Left lobe of liver (tissue), 2 donors: Measurements from ENCODE around the gene HLA-DPA1. TPM values are rescaled to one million over a fixed set of nuclear protein-coding genes. Genes with fewer than 3 reads are reported as not detected.
"Not testable (repeated sequence)": the region's sequence is repeated elsewhere in the genome, so short reads cannot be mapped to it uniquely, and the experiment has no call there.

ENCODE experiments used
- ATAC-seq: fragments of 200-7000 bp; cut with Tn5 transposase; one replicate; pipeline ENCODE4 v1.9.1; 2020; ENCODE audit warnings: mild to moderate bottlenecking, moderate library complexity
- DNase-seq: peaks from one replicate; pipeline ENCODE4 v3.0.0-alpha.2; 2020; ENCODE audit warnings: low spot score
- total RNA-seq: library from RNA; stranded (reverse); gene quantifications from one replicate; pipeline ENCODE4 v1.2.1, GENCODE V29; 2021
- donor health status: DM: no; HTN: no; CAD: no; lungs with moderate emphysema.
- donor health status: DM: no; HTN: yes; CAD: no.

The HLA-DPA1 gene
- total RNA-seq: 10.8 TPM

DNA sequence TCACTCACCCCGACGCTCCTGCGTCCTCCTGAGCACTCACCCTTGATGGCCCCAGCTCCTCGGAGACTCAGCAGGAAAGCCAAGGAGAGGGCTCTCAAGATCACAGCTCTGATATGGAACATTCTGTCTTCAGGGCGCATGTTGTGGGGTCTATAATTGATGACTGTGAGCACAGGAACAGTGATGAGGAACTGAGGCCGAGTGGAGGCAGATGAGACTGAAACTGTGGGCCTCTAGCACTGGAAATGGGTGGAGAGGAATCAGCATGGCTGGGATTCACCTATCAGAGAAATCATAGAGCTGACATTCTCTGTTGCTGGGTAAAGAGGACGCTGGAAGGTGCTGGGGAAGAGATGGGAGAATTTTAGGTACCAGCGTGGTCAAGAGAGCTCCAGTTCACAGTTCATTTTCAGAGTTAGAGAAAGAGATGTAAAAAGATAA is at the start of gene HLA-DPA1:
HLA-DPA1 (minus strand) TSS at position 219 of the 441 bp plus-strand sequence.
- DNase-seq (no peak), ATAC-seq (peak; percentile 60)

- ATAC-seq: no peak
- no peak for DNase-seq
Measured at GRCh38 chr6:33123181-33123580, 49.7 kb upstream of the HLA-DPA1 start.

DNA sequence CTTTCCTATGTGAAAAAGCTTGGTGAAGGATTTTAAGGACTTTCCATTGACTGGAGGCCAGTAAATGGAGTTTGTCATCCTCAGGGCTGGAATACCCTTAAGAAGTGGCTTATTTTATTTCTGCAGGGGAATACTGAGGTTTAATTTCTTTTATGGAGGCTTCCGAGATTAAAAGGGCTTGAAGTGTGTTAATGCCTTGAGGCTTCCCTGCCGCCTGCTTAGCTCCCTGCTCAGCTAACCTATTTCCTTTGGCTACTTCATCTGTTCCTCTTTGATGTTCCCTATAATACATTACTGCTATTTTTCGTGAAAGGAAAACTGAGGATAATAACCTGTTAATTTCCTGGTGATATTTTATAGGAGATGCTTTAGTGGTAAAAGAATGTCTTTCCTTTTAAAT is 46.6 kb upstream of the HLA-DPA1 start:
- ATAC-seq (no peak), DNase-seq (no peak)

- peak; percentile 82 for ATAC-seq
- no peak for DNase-seq
Measured at GRCh38 chr6:33118525-33119123, 45.2 kb upstream of the HLA-DPA1 start.

- ATAC-seq: no peak
- no peak for DNase-seq
Measured at GRCh38 chr6:33117811-33118277, 44.4 kb upstream of the HLA-DPA1 start.

DNA sequence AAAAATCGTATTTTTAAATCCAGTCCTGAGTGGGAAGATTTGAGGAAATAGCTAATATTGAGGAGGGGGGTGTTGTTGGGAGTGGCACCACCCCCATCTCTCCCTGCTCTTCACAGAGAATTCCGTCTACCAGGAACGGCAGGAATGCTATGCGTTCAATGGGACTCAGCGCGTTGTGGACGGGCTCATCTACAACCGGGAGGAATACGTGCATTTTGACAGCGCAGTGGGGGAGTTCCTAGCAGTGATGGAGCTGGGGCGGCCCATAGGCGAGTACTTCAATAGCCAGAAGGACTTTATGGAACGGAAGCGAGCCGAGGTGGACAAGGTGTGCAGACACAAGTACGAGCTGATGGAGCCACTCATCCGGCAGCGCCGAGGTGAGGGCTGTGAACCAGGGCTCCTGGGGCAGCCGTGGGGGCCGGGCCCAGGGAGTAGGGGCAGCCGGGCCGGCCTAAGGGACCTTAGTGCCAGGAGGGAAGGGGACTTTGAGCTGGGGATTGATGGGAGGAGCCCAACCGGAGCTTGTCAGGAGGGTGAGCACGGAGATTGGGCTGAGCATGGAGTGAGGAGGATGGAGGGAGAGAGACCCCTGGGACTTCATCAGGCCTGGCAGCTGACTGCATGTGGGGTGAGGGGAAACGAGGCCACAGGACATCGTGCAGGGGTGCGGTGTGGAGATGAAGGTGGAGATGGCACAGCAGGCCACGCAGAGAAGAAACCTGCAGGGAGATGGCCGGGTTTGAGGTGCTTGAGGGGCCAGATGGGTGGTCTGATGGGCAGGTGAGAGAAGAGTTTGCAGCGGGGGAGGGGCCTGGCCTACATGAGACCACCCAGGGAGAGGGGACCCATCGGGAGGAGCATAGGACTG is 43.6 kb upstream of the HLA-DPA1 start:
- ATAC-seq (no peak), DNase-seq (no peak)

- ATAC-seq (no peak), DNase-seq (no peak)
Measured at GRCh38 chr6:33116417-33116816, 43.0 kb upstream of the HLA-DPA1 start.

DNA sequence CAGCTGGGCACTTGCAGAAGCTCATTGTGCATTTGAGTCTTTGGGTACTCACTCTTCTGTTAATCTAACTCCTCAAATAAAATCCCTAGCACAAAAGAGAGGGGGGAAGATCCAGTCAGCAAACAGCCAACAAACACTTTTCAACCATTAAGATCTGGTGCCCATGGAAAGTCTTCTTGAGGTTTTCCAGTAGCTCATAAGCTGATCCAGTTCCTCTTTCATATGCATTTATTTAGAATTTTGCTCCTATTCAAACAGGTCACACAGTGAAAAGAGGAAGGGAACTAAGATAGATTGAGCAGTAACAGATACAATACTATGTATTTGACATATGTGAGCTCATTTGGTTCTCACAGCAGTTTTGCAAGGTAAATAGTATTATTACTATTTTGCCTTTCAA is 41.0 kb upstream of the HLA-DPA1 start:
- ATAC-seq: no peak
- no peak for DNase-seq

- ATAC-seq (no peak), DNase-seq (no peak)
Measured at GRCh38 chr6:33113755-33114154, 40.3 kb upstream of the HLA-DPA1 start.

DNA sequence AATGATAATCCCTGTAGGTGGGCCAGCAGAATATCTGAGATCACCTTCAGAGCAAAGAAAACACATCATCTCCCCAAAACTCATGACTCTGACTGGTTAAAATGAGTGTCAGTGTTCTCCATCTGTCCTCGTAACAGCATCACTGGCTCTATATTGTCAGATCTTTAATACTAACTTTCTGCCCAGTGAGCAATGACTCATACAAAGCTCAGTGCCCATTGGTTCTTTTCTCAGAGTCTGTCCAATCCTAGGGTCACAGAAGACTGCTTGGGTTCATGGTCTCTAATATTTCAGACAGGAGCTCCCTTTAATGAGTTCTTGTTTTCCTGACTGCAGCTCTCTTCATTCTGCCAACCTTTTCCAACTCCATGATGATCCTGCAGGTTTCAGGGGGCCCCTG is 38.7 kb upstream of the HLA-DPA1 start:
- ATAC-seq: peak; percentile 93
- DNase-seq: no peak

DNA sequence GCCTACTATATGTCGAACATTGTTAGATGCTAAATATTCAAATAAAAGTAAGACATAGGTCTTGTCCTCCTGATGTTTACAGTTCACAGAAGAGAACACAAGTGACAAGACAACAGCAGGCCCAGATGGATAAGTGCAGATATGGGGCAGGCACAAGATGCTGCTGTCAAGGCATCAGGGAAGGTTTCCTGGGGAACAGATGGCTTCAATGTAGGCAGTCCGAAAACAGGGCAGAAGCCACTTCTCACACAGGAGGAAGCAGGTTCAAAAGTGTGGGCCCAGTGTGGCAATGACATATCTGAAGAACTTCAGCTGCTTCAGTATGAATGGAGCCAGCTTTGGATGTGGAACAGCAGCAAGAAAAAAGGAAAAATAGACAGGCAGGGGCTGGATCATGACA is 34.9 kb upstream of the HLA-DPA1 start:
- no peak for ATAC-seq
- DNase-seq: no peak

GRCh38 chr6:33107641-33108040 is 34.2 kb upstream of the HLA-DPA1 start:
- ATAC-seq (no peak), DNase-seq (no peak)

DNA sequence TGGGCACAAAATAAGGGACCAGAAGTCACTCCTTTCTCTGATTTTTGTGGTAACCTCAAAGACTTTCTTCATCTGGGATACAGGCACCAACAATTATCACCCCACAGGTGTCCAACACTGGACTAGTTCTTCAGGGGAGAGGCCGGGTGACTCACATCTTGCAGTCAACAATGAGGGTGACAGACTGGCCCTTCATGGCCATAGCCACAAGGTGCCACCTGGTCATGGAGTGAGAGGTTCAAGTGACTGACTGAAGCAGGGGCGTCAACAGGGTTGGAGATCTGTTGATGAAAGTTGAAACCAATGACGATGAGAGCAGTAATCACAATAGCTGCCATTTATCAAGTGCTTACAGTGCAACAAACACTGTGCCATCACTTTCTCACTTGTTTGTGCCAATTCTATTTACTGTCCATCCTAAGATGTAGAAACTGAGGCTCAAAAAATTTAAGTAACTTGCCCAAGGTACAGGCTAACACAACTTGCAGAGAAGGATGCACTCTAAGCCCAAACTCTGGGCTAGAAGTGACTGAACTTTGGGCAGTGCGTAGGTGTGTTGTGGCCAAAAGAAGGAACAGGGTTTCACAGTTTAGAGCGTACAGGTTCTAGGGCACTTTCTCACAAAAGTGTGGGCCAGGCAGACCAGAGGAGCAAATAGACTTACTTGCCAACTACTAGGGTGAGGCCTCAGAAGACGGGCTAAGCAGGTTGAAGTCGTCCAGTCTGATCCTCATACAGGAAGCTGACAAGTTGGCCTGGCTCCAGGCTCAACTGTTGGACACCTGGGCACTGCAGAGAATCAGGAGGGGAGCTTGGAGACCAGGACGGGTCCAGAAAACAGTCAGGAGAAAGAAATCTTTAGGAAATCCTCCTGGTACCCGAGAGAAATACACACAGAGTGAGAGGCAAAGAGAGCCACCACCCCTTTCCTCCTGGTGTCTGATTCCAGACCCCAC is 32.7 kb upstream of the HLA-DPA1 start:
- ATAC-seq (no peak), DNase-seq (no peak)

GRCh38 chr6:33105386-33105785 is 31.9 kb upstream of the HLA-DPA1 start:
- ATAC-seq (no peak), DNase-seq (no peak)

- DNase-seq (no peak), ATAC-seq (no peak)
Measured at GRCh38 chr6:33104887-33105286, 31.4 kb upstream of the HLA-DPA1 start.

DNA sequence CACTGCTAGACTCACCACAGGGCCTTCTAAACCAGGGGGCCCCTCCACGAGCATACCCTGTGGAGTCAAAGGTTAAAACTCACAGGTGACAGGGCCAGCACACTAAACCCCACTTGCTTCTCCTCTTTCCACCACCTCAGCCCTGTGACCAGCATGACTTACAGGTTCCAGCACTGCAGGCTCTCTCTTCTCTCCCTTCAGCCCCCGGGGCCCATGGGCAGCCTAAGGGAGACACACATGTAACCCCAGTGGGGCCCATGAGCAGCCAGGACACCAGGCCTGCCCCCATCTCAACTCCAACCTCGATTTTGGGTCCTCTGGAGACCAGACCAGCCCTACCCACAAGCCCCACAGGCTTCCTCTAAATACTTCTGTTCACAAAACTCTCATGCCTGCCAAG is 30.3 kb upstream of the HLA-DPA1 start:
- no peak for DNase-seq
- ATAC-seq: no peak

DNA sequence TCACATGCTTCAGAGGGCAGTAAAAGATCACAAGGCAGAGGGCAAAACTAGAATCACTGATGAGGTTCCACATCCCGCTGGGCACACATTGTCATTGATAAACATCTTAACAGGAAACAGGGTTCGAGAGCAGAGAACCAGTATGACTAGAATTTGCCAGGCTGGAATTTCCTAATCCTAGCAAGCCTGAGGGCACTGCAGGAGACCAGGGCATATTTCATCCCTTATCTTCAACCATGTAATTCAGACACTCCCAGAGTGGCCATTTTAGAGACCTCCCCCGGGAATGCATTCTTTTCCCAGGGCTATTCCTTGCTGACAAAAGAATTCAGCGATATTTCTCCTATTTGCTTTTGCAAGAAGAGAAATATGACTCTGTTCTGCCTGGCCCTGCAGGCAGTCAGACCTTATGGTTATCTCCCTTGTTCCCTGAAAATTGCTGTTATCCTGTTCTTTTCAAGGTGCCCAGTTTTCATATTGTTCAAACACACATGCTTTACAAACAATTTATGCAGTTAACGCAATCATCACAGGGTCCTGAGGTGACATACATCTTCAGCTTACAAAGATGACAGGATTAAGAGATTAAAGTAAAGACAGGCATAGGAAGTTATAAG is 27.8 kb upstream of the HLA-DPA1 start:
- not testable (repeated sequence) for ATAC-seq, DNase-seq

- DNase-seq (no peak), ATAC-seq (no peak)
Measured at GRCh38 chr6:33095681-33096080, 22.2 kb upstream of the HLA-DPA1 start.

GRCh38 chr6:33093855-33094254 is 20.4 kb upstream of the HLA-DPA1 start:
- ATAC-seq (no peak), DNase-seq (no peak)

DNA sequence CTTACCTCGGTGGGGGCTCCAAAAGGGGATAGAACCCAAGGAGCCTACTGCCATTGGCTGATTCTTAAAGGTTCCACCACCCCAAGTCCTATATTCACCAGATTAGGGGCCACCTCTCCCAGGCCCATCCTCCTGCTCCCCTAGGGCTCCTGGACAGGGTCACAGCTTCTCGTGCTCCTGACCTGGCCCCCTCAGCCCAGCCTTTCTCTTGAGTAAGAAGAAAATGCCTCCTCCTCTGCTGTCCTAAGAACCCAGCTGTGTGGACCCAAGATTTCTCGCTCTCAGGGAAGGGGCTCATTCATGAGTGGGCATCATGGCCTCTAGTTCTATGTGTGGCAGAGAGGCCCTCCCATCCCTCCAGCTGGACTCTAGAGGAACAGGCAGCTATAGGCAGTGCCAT is 18.9 kb upstream of the HLA-DPA1 start:
- ATAC-seq (no peak), DNase-seq (no peak)

DNA sequence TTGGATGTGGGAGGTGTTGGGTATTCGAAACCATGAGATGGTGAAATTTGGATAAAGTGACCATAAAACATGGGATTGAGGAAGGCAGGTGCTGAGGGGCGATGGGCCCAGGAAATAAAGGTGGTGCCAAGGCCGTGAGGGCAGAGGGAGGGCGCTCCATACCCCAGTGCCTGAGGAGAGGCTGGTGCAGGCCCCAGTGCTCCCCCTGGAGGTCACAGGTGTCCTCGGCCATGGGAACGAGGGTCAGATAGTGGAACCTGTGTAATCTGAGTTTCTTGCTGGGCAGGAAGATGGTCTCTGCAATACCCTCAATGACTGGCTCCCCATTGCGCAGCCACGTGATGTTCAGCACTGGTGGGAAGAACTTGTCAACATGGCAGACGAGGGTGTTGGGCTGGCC is 18.5 kb upstream of the HLA-DPA1 start:
- peak; percentile 82 for ATAC-seq
- DNase-seq: no peak
